K562 (cell line): ENCODE results near the gene CENPX. TPM values are rescaled to one million over a fixed set of nuclear protein-coding genes. Genes with fewer than 3 reads are reported as not detected.
A peak's percentile ranks its signal among the peaks of the same experiment; 100 is the strongest.

Experiments
- AFF4 ChIP-seq: sonication (generic); formaldehyde crosslinking; IDR thresholded peaks from 2 replicates; pipeline ENCODE4 v1.8.0; 2023; ENCODE audit warnings: mild to moderate bottlenecking, missing genetic modification reagents
- BHLHE40 ChIP-seq: IDR thresholded peaks from 2 replicates; pipeline ENCODE4 v1.6.1; 2011; ENCODE audit warnings: low read length, improper control_type of control experiment
- CBFA2T3 ChIP-seq: fragments of 450-650 bp; IDR thresholded peaks from 2 replicates; pipeline ENCODE4 v1.6.1; 2017
- DDX20 ChIP-seq: fragments of 450-650 bp; IDR thresholded peaks from 2 replicates; pipeline ENCODE4 v1.6.1; 2016; ENCODE audit warnings: missing genetic modification characterization, low read depth, mild to moderate bottlenecking, missing compliant biosample characterization, moderate library complexity
- DIDO1 ChIP-seq: fragments of 450-650 bp; IDR thresholded peaks from 2 replicates; pipeline ENCODE4 v1.6.1; 2016; ENCODE audit warnings: low read depth, missing biosample characterization, missing genetic modification characterization
- E2F1 ChIP-seq: sonication (generic); formaldehyde crosslinking; IDR thresholded peaks from 2 replicates; pipeline ENCODE4 v1.8.1; 2023; ENCODE audit warnings: mild to moderate bottlenecking, missing genetic modification reagents, moderate library complexity
- E2F6 ChIP-seq, 2 experiments: IDR thresholded peaks; 2 replicates each; pipeline ENCODE4 v1.6.1; 2011; ENCODE audit warnings: borderline replicate concordance in 1 of 2, control low read depth in 1 of 2, low read depth in 1 of 2, low read length in 1 of 2, mild to moderate bottlenecking in 1 of 2, mixed read lengths in 1 of 2, moderate library complexity in 1 of 2; ENCODE audit not compliant: insufficient read depth in 1 of 2, insufficient read length in 1 of 2, poor library complexity in 1 of 2, severe bottlenecking in 1 of 2; ENCODE audit errors: extremely low read depth in 1 of 2
- EZH2 ChIP-seq: IDR thresholded peaks from 2 replicates; pipeline ENCODE4 v1.6.1; 2012; ENCODE audit warnings: low read depth, mild to moderate bottlenecking, inconsistent platforms, low read length, borderline replicate concordance
- FOXA3 ChIP-seq, 2 experiments: fragments of 450-650 bp in 1 of 2; sonication (generic) in 1 of 2; formaldehyde crosslinking; IDR thresholded peaks in 1 of 2; conservative IDR thresholded peaks in 1 of 2; 2 replicates each; pipeline versions ENCODE4 v1.4.0 to v1.8.0; 2020 to 2022; ENCODE audit warnings: mild to moderate bottlenecking in 2 of 2, missing genetic modification reagents in 1 of 2
- KDM5B ChIP-seq: fragments of 200-600 bp; sonication (generic); IDR thresholded peaks from 2 replicates; pipeline ENCODE4 v1.6.1; 2012; ENCODE audit warnings: low read depth, mild to moderate bottlenecking, moderate library complexity, low read length, control low read depth, inconsistent platforms; ENCODE audit not compliant: insufficient replicate concordance
- NCOA4 ChIP-seq: fragments of 450-650 bp; IDR thresholded peaks from 2 replicates; pipeline ENCODE4 v1.6.1; 2018; ENCODE audit warnings: mild to moderate bottlenecking; ENCODE audit not compliant: partially characterized antibody
- PHF21A ChIP-seq: fragments of 450-650 bp; IDR thresholded peaks from 2 replicates; pipeline ENCODE4 v1.6.1; 2017; ENCODE audit warnings: low read depth, borderline replicate concordance
- RHOXF2B ChIP-seq: fragments of 250-450 bp; sonication (Bioruptor Pico); conservative IDR thresholded peaks from 2 replicates; pipeline ENCODE4 v1.5.1; 2021
- SPI1 ChIP-seq: IDR thresholded peaks from 2 replicates; pipeline ENCODE4 v1.6.1; 2011; ENCODE audit warnings: low read depth, low read length, control low read depth, borderline replicate concordance
- ZNF184 ChIP-seq: sonication (generic); formaldehyde crosslinking; IDR thresholded peaks from 2 replicates; pipeline ENCODE4 v1.5.0; 2020; ENCODE audit warnings: missing genetic modification reagents
- ZNF445 ChIP-seq: fragments of 250-450 bp; sonication (Bioruptor Pico); IDR thresholded peaks from 2 replicates; pipeline ENCODE4 v1.4.0; 2020; ENCODE audit warnings: low read depth, mild to moderate bottlenecking, moderate library complexity
- ZNF583 ChIP-seq: fragments of 250-450 bp; sonication (Bioruptor Pico); IDR thresholded peaks from 2 replicates; pipeline ENCODE4 v1.4.0; 2020
- ZNF589 ChIP-seq: fragments of 200-800 bp; sonication (Bioruptor generic); IDR thresholded peaks from 2 replicates; pipeline ENCODE4 v1.6.1; 2016; ENCODE audit warnings: low read depth, missing genetic modification characterization, missing compliant biosample characterization
- ZNF639 ChIP-seq, 2 experiments: fragments of 200-800 bp in 1 of 2; sonication (Bioruptor generic) in 1 of 2; sonication (generic) in 1 of 2; formaldehyde crosslinking in 1 of 2; IDR thresholded peaks in 1 of 2; conservative IDR thresholded peaks in 1 of 2; 2 replicates each; pipeline versions ENCODE4 v1.5.0 to v1.6.1; 2016 to 2020; ENCODE audit warnings: missing compliant biosample characterization in 1 of 2, missing genetic modification characterization in 1 of 2, missing genetic modification reagents in 1 of 2
- ZNF77 ChIP-seq: fragments of 250-450 bp; sonication (Bioruptor Pico); IDR thresholded peaks from 2 replicates; pipeline ENCODE4 v1.5.0; 2020
- ZNF780A ChIP-seq: fragments of 250-450 bp; sonication (Bioruptor Pico); IDR thresholded peaks from 2 replicates; pipeline ENCODE4 v1.5.0; 2021; ENCODE audit warnings: mild to moderate bottlenecking
- polyA plus RNA-seq, 8 experiments: library from polyadenylated mRNA; depleted of rRNA in 4 of 8; stranded (reverse) in 5 of 8; unstranded in 3 of 8; fragments of >200 nt; fragmentation: Nextera tagmentation in 2 of 8; fragmentation: Illumina TruSeq in 1 of 8; extraction: Ambion mirVana in 2 of 8; extraction: Trizol in 1 of 8; gene quantifications; 2 replicates each; pipeline versions ENCODE4 v1.2.1 to v1.2.3, GENCODE V29; 2011 to 2014; ENCODE audit warnings: inconsistent platforms in 1 of 8, missing spikeins in 1 of 8
- total RNA-seq, 7 experiments: library from RNA; depleted of rRNA in 6 of 7; stranded (reverse); fragments of >200 nt in 6 of 7; fragmentation: Illumina TruSeq in 2 of 7; extraction: Trizol in 2 of 7; gene quantifications; 2 replicates each; pipeline versions ENCODE4 v1.2.1 to v1.2.3, GENCODE V29; 2011 to 2021; ENCODE audit warnings: low replicate concordance in 1 of 7

Gene CENPX
- total and polyA plus RNA-seq, 9 of the 15 experiments (the other 6 are each of a cell fraction or from before 2014, with no cell fraction given): 32.7 to 352 (median 127) TPM

- no peak for TF ChIP-seq ZNF639 (CRISPR knock-in tag; conservative IDR thresholded peaks at IDR 0.05 in 1 of 2, IDR thresholded peaks at IDR 0.05 in 1 of 2)
- no peak for TF ChIP-seq ZNF77 (CRISPR knock-in tag)
- peak in 1 of 2 experiments; percentile 53 for TF ChIP-seq E2F6 (IDR thresholded peaks at IDR 0.05; ENCODE audit: borderline replicate concordance in 1 of 2, extremely low read depth in 1 of 2, insufficient read depth in 1 of 2, insufficient read length in 1 of 2, low read depth in 1 of 2, low read length in 1 of 2, poor library complexity in 1 of 2, severe bottlenecking in 1 of 2)
- no peak; the same call in 1 of the 2 replicates for TF ChIP-seq BHLHE40
- TF ChIP-seq EZH2: no peak
- no peak for TF ChIP-seq ZNF780A (CRISPR knock-in tag)
- no peak for TF ChIP-seq ZNF583 (CRISPR knock-in tag)
- no peak for TF ChIP-seq PHF21A
- TF ChIP-seq AFF4: no peak
- no peak for TF ChIP-seq FOXA3 (CRISPR knock-in tag; conservative IDR thresholded peaks at IDR 0.05 in 1 of 2, IDR thresholded peaks at IDR 0.05 in 1 of 2)
- TF ChIP-seq NCOA4: no peak
- peak; percentile 51 for TF ChIP-seq KDM5B
- TF ChIP-seq ZNF589 (CRISPR knock-in tag): no peak
- no peak for TF ChIP-seq SPI1
- no peak for TF ChIP-seq DIDO1 (tag)
- no peak for TF ChIP-seq DDX20 (tag)
- no peak for TF ChIP-seq ZNF445 (CRISPR knock-in tag)
- TF ChIP-seq E2F1 (CRISPR knock-in tag): no peak
- no peak for TF ChIP-seq RHOXF2B (CRISPR knock-in tag)
- TF ChIP-seq ZNF184 (CRISPR knock-in tag): no peak
- TF ChIP-seq CBFA2T3: no peak
Measured at GRCh38 chr17:82022310-82022980, at the start of gene CENPX (continued).
